HG03139 (cell line): Measurements from ENCODE around the gene CLMN.

Source experiments
- ATAC-seq: cut with Tn5 transposase; IDR thresholded peaks from one replicate; pipeline ENCODE4 v1.9.1; 2021; ENCODE audit not compliant: unreplicated experiment

CLMN gene

DNA sequence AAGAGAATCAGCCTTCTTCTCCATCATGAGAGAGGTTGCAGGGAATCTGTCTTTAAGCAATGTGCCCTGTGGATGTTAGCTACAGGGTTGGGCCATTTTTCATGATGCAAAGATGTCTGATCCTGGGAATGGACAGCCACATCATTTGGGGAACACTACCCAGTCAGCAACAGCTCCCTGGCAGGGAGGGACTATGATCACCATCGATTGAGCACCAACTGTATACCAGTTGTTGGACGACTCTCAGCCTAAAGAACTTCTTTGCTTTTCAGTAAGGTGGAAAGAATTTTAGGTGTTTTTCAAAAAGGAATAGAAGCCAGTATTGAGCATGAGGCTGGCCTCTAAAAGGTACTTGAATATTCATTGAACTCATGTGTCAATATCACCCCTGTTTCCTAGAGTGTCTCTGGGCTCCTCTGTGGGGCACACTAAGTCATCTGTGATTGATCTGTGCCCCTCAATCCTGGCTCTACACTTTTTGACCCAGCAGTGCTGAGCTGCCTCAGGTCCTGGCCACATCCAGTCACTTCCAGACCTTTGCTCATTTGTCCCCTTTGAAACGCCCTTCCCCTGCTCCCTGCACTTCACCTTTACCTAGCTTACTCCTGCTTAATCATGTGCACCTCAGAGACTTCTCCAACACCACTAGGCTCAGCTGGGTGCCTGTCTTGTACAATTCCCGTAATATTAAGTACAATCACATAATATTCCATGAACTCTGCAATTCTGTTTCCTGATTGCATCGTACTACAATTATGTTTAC lies 2.2 kb upstream of the CLMN start:
- no peak for ATAC-seq

DNA sequence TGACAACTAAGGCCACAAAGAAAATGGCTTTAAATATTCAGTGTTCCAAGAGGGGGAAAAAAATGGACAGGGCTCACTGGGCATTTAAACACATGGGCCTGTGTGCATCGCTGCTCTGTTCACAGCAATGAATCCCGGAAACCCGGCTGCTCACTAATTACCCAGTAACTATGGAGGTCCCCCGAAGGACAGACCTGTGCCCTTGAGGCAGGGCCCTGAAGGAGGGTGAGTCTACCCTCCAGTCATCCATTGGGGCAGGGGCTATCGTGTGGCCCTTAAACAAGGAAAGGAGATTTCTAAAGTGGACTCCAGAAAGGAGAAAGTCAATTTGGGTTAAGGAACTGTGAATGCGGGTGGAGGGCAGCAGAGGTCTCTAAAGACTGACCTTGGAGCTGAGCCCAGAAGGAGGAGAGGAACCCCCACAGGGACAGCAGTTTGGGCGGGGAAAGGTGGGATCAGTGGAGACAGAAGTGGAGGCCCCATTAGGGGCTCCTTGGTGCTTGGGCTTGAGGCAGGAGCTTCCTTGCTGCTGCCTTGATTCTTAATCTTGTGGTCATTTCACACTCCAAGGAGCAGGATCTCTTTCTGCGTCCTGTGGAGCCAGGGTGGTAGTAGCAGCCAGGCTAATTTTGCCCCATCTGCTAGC lies 1.4 kb upstream of the CLMN start:
- ATAC-seq, result no peak

DNA sequence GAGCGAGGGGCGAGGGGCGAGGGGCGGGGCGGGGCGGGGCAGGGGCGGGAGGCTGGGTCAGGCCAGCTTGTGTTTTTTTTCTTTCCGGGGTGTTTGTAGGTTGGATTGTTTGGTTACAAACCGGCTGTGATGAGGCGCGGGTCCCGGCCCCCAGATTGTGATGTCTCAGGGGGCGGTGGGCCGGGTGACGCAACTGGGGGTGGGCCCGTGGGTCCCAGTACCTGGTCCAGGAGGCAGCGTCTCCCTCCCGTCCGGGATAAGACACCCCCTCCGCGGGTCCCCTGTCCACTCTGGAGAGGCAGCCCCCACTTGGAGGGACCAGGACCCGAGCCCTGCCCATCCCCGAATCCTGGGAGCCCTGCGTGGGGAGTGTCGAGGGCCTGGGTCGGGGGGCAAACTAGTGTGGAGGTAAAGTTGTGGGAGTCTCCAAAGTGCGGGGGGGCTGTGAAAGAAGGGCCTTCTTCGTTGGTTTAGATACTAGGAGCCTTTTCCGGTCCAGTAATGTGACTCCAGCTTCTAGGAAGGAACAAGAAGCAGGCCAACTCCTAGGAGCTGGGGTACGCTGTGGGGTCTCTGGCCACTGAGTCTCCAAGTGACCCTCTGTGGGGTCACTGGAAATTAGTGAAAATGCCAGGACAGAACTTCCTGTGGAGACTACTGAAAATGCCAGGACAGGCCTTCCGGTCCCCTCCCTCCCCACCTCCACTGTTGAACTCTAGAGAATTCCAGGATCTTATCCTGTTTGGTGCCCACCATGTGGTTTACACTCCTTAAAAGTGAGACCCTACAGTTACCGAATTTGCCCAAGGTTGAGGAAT lies 579 bp upstream of the CLMN start:
- ATAC-seq, result no peak

DNA sequence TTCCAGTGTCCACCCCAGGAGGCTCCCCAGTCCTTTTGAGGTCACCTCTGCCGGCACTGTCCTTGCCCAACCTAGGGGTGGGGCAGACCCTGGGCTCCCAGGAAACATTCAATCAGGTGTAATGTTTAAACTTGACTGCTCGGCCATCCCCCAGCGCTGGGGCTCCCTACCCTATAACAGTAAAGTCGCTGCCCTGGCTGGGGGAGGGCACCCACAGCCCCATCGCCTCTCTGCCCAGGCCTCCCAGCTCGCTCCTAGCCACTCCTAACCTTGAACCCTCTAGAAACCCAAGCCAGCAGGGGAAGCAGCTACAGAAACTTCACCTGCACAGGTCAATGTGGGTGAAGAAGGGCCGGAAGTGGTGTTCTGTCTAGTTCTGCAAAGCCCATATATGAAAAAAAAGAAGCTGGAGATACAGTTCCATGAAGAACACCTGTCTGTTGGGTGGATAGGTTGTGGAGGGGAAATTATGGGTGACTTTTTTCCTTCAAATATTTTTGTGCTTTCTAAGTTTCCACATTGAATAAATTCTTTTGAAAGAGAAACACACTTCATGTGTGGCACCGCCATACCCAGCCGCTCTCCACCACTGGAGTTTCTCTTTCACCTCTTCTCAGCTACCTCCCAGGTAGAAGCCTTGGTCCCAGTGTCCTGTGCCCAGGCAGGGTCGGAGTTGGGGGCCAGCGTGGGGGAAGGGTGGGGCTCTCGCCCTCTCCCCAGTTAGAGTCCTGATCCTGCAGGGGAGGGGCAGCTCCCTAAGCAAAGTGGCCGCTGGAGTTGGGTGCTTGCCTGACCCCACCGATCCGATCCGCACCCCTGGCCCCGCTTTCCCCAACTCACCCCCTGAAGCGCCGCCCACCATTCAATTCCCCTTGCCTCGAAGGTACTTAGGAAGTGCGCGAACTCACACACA lies 1.1 kb downstream of the CLMN start:
- ATAC-seq, result no peak

DNA sequence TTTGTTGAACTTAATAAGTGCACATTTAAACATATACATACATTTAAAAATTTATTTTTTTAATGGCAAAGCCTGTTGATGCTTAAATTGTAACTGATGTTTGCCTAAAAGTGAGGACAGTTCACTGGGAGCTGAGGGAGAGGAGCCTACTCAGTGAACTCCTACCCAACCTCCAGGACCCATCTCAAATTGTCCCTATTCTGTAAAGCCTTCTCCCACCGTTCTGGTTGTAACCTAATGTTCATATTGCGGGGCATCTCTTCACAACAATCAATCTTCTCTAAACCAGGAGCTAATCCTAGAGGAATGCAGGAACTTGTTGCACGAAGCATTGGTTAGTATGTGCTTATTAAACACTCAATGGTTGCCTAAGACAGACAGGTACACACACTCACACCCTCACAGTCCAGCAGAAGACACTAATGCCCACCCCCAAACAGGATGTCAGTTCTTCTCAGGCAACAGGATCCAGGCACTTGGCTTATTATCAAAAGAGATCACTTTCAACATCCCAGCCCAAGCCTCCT lies 1.8 kb downstream of the CLMN start:
- no peak for ATAC-seq

DNA sequence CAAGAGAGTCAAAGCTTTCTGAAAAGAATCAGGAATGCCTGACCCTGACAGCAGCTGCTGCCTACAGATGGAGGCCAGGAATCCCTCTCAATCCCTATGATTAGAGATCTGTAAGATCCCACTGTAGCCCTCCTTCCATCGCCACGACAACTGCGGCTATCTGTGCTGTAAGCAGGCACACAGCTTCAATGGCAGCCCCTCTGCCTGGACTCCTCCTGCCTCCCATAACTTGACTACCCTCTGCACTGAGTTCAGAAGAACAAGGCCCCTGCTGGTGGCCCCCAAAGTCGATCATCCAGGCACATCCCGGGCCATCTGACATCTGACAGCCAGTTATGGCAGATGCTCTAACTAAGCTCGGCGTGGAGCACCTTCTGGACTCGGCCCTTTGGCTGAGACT lies 2.9 kb downstream of the CLMN start:
- ATAC-seq, result no peak

DNA sequence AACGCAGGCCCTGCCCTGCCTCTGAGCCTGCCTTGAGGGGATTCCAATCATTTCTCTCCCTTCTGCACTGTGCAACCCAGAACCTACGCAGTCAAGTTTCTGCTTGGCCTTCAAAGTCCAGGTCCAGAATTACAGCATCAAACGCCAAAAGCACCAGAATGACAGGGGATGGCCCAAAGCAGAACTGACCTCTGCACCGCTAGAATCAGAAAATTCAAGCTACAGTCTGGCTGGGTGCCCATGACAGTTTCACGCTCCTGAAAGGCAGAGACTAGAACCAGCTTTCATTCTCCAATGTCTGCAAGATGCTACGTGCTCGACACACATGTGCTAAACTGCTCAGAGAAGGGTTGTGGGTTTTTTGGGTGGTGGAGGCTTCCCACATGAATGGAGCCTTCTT lies 4.1 kb downstream of the CLMN start:
- no peak for ATAC-seq

DNA sequence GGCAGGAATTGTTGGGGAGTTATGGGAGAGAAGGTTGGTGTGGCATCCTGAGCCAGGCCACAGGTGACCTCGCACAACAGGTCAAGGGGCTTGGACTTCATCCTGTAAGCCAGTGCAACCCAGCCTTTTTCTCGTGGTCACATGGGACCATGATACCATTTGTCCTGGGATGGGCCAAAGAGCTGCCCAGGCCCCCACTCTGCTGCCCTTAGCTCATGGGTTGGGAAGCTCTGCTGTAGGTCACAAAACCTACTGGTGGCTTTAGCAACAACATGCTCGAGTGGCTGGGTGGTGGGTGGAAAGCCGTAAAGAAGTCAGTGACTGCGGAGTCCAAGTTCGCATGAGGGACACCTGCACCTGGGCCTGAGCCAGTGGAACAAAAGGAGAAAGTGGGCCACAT lies 4.6 kb downstream of the CLMN start:
- no peak for ATAC-seq

DNA sequence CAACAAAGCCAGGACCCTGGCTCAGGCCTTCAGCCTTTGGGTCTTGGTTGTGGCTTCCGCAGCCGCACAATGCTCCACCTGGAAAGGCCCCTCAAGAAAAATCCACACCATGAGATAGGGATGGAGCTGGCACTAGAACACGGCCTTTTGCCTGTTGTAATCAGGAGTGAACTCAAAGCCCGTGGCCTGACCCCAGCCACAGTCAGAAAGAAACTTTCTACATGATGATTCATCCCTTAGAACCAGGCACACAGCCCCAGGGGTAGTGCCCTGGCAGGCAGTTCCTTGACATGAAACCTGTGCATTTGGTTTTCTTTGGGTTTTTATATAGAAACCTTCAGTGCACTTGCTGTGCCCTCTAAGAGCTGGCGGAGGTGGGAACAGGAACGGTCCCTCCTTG lies 5.1 kb downstream of the CLMN start:
- ATAC-seq, result peak; percentile 50

DNA sequence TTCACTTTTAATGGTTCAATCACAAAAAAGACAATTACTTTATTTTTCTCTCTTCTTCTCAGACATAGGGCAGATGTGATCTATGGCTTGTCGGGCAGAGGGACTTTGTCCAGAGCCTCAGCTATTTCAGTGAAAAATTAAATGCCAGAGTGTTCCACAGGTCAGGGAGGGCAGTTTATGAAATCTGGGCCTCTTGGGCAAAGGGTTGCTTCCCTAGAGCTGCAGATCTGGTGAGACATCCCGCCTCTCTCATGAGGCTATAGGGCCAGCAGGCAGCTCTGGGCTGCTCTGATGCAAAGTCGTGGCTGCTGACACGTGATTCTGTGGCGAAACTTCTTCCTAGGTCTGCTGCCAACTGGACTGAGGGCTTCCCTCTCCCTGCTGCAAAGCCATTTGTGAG lies 6.0 kb downstream of the CLMN start:
- no peak for ATAC-seq

DNA sequence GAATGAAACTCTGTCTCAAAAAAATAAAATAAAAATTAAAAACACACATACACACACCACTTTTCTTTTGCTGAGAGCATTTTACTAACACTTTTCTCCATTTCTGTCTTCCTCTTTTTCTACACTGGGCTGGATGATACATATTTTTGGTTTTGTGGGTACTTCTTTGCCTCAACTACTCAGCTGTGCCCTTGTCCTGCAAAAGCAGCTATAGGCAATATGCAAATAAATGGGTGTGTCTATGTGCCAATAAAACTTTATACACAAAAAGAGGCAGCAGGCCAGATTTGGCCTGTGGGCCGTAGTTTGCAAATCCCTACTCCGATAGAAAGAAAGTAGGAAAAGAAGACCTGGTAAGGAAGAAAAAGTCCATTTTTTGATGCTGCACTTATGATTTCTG lies 6.5 kb downstream of the CLMN start:
- no peak for ATAC-seq

DNA sequence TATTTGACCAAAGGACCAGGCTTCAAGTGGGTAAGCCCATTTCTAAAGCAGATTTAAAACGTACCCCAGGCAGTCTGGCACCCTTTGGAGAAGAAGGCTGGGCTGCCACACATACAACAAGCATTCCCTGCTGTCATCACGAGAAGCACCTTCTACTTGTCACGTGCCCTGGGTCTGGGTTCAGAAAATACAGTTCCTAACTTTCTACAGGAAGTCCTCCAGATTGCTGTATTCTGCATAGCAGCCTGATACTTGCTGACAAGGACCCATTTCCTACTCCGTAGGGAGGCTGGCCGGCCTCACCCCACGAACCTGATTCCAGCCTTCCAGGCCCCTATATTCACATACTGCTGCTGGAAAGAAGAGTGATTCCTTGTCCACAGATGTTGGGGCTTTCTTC lies 7.4 kb downstream of the CLMN start:
- ATAC-seq, result no peak

DNA sequence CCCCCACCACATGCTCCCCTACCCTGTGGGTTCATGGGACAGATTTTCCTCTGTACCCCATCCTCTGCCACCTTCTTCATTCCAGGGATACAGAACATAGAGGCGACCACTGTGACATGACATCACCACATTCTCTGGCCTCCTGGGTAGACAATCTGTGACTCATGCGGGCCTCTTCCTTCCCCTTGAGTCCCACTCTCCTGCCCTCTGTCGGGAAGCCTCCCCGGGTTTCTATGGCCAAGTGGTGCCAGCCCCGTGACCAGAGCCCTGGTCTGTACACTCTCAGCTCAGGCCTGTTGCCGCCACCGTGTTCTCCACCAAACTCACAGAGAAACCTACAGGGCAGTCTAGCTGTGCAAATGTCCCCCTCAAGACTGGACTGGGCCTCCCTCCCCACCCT lies 8.0 kb downstream of the CLMN start:
- ATAC-seq, result no peak

DNA sequence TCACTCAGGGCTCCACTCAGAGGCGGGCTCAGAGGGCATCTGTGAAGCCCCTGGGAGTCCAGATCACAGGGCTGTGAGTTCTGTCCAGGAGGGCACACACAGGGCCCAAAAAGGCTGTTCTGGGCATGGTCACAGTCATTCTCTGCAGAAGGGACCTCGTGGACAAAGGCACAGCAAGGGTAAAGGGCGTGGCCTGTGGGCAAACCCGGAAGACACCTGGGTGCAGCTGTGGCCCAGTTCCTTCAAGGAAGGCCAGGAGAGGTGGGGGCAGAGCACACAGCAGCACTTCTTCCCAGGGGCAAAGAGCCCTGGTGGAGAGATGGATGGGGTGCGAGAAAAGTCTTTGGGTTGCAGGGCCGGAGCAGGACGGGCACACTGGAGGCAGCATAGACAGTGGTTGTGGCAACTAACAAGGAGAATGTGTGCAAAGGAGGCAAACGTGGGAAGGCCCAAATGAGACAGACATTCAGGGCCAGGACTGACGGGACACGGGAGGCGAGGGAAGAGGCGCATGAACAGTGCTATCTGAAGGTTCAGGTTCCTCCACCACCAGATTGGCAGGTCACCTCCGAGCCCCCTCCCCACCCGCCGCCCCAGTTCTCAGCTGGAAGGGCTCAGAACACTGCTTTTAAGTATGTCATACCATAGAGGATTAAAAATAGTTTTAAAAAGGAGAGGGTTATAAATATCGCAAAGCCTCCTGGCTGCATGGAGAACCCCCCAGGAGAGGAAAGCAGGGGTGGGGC lies 8.9 kb downstream of the CLMN start:
- no peak for ATAC-seq

DNA sequence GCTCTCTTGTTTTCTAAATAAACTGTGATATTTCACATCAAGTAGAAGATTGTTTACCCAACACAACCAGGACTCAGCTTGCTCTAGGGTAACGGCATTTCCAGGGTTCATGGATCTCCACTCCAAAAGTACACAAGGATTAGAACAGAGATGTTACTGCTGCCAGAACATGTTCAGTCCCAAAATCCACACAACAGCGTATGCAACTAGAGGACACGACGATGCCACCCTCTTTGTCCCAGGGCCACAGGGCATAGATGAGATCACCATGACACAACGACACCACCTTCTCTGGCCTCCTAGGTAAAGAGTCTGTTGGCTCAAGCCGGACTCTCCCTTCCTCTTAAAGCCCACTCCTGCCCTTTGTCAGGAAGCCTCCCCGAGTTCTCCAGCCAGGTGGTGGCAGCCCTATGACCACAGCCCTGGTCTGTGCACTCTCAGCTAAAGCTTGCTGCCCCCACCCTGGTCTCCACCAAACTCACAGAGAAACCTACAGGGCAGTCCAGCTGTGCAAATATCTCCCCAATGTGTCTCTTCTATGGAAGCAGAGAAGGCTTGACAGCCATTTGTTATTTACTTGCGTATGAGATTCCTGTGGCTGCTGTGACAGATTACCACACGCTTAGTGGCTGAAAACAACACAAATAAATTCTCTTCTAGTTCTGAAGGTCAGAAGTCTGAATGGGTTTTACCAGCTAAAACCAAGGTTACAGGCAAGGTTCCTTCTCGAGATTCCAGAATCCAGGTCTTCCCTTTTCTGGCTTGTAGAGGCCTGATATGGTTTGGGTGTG lies 10.3 kb downstream of the CLMN start:
- ATAC-seq, result no peak

DNA sequence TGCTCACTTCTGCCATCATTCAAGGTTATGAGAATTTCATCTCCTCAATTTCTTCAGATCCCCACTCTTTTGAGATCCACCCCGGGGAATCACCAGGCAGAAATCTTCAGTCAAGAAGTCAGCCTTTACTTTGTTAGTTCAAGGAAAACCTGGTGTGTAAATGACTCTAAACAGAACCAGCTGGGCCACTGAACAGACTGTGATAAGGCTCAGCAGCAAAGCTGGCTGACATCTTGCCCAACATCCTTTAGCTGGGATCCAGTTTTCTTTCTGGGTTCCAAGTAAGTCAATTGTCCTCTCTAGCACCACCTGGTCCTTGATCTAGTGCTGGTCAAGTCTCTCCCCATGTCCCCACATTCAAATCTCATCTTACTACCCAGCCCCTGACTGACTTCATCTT lies 11.6 kb downstream of the CLMN start:
- no peak for ATAC-seq

DNA sequence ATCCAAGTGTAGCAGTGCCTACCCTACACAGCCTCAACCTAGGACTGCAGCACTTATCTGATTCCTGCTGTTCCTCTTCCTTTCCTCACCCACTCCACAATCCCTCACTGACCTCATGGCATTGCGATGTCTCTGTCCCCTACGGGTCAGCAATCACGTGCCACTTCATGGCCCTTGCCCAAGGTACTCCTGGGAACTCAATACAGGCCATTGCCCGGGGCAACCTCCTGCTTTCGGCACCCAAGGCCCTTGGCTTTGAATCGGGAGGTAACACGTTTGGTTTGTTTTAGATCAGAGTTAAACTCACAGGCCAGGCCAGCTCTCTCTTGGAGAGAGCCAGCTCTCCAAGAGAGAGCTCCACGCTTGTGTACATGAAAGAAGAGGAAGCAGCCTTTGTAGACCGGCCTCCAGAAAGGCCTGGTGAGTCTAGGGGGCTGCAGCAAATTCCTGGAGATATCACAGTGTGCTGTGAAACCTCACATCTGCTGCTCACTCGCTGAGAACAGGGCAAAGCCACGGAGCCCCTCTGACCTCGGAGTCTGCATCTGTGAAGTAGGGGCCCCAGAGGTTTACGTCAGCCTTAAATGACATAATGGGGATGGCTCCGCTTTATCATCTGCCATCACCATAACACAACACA lies 12.2 kb downstream of the CLMN start:
- ATAC-seq, result no peak

DNA sequence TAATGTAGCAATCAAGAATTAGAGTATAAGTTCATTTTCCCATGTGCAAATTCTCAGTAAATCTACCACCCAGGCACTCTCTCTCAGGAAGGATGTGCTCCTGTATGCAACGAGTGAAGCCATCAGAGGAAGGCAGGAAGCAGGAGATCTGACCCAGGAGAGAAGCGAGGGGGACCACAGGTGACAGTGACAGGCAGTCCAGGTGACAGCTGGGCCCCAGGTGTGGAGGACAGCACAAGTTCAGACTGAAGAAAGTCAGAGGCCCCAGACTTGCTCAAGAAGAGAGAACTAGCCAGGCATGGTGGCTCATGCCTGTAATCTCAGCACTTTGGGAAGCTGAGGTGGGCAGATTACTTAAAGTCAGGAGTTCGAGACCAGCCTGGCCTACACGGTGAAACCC lies 13.8 kb downstream of the CLMN start:
- no peak for ATAC-seq

DNA sequence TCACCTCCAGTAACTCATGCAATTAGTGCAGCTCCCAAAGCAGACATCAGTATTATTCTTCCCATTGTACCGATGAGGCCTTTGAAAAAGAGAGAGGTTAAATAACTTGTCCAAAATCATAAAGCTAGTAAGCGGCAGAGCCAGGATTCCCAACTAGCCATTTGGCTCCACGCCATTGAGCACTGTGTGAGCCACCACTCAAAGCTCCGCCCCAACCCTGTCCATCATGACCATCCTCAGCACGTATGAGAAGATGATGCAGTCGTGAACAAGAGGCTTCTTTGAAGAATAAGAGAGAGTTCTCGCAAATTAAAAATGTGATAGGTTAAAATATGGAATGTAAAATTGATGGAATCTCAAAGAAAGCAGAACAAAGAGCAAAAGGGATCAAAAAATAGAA lies 14.6 kb downstream of the CLMN start:
- ATAC-seq, result no peak
